HCT116 (cell line): ENCODE results near the gene AIMP1. TPM values are rescaled to one million over a fixed set of nuclear protein-coding genes. Genes with fewer than 3 reads are reported as not detected.

ENCODE experiments used
- ATAC-seq: fragments of 200-7000 bp; cut with Tn5 transposase; 2 replicates; pipeline ENCODE4 v1.9.1; 2020; ENCODE audit warnings: mild to moderate bottlenecking, moderate library complexity
- BruUV-seq: library from RNA; stranded (reverse); fragments of 400-500 nt; replicated peaks from 2 replicates; lab custom pipeline; 2021; lab: Mats Ljungman, UMichigan
- CTCF ChIA-PET: fragments of 300-600 bp; sonication (Branson Sonifier 250); formaldehyde crosslinking; loops from one replicate; lab custom pipeline; 2021; ENCODE audit warnings: antibody characterized with exemption; lab: Charles Lee
- POLR2A ChIA-PET: fragments of 300-600, 350-600 bp; sonication (Branson Sonifier 250); formaldehyde crosslinking; loops from one replicate; lab custom pipeline; 2021; ENCODE audit warnings: antibody characterized with exemption; lab: Charles Lee
- RAD21 ChIA-PET, 2 experiments: fragments of 300-600 bp; sonication (Branson Sonifier 250); formaldehyde crosslinking; loops; one replicate each; lab custom pipeline; 2023; ENCODE audit warnings: low total read pairs in 2 of 2; ENCODE audit not compliant: uncharacterized antibody in 2 of 2, unreplicated experiment in 2 of 2, low non-redundant PET in 1 of 2; lab: Charles Lee
- DNase-seq: peaks from one replicate; pipeline ENCODE4 v3.0.0-alpha.2; 2010; ENCODE audit warnings: low read depth, low spot score
- H2AFZ ChIP-seq: fragments of 200-600 bp; shearing (Covaris generic), sonication (generic); 2 replicates; pipeline ENCODE4 v1.6.1; 2017; ENCODE audit warnings: low read depth, mixed run types, mixed read lengths, antibody characterized with exemption, low read length; ENCODE audit not compliant: poor library complexity, severe bottlenecking
- H3K27ac ChIP-seq: 2 replicates; pipeline ENCODE4 v1.5.1; 2012; ENCODE audit warnings: low read depth, low read length
- H3K27me3 ChIP-seq: fragments of 200-600 bp; sonication (generic); 2 replicates; pipeline ENCODE4 v1.6.1; 2016; ENCODE audit warnings: mixed run types, low read length, mixed read lengths; ENCODE audit not compliant: insufficient read depth
- H3K36me3 ChIP-seq, 2 experiments: fragments of 200-500 bp in 1 of 2; fragments of 200-600 bp in 1 of 2; sonication (Bioruptor generic) in 1 of 2; sonication (generic) in 1 of 2; 2 replicates each; pipeline versions ENCODE4 v1.5.1 to v1.6.1; 2014 to 2016; ENCODE audit warnings: low read length in 2 of 2, inconsistent platforms in 1 of 2, mixed read lengths in 1 of 2, mixed run types in 1 of 2; ENCODE audit not compliant: insufficient read depth in 2 of 2, control insufficient read depth in 1 of 2
- H3K4me1 ChIP-seq, 2 experiments: fragments of 200-600 bp in 1 of 2; sonication (generic) in 1 of 2; 2 replicates each; pipeline versions ENCODE4 v1.5.1 to v1.6.1; 2012 to 2017; ENCODE audit warnings: low read length in 2 of 2, inconsistent platforms in 1 of 2, mild to moderate bottlenecking in 1 of 2, mixed read lengths in 1 of 2, mixed run types in 1 of 2, moderate library complexity in 1 of 2; ENCODE audit not compliant: insufficient read depth in 2 of 2, control insufficient read depth in 1 of 2
- H3K4me2 ChIP-seq: fragments of 200-600 bp; sonication (generic); 2 replicates; pipeline ENCODE4 v1.6.1; 2017; ENCODE audit warnings: mixed run types, low read length, mixed read lengths
- H3K4me3 ChIP-seq, 2 experiments: fragments of 200-600 bp in 1 of 2; sonication (generic) in 1 of 2; replicated peaks in 1 of 2; 2 replicates each; pipeline ENCODE4 v1.5.1; 2011 to 2016; ENCODE audit warnings: low read length in 2 of 2, control low read depth in 1 of 2, low read depth in 1 of 2, mild to moderate bottlenecking in 1 of 2, mixed read lengths in 1 of 2, mixed run types in 1 of 2
- H3K79me2 ChIP-seq: fragments of 200-600 bp; sonication (generic); 2 replicates; pipeline ENCODE4 v1.6.1; 2017; ENCODE audit warnings: mild to moderate bottlenecking, mixed run types, low read length, moderate library complexity, mixed read lengths; ENCODE audit not compliant: insufficient read depth
- H3K9ac ChIP-seq: fragments of 200-600 bp; sonication (generic); 2 replicates; pipeline ENCODE4 v1.6.1; 2016; ENCODE audit warnings: low read length, mixed read lengths
- H3K9me2 ChIP-seq: fragments of 200-600 bp; sonication (generic), shearing (Covaris generic); 2 replicates; pipeline ENCODE4 v1.6.1; 2017; ENCODE audit warnings: mixed run types, mild to moderate bottlenecking, moderate library complexity; ENCODE audit not compliant: insufficient read depth
- H3K9me3 ChIP-seq, 2 experiments: fragments of 200-500 bp in 1 of 2; fragments of 200-600 bp in 1 of 2; sonication (Bioruptor generic) in 1 of 2; sonication (generic) in 1 of 2; 2 replicates each; pipeline ENCODE4 v1.6.1; 2014 to 2017; ENCODE audit warnings: low read length in 2 of 2, mixed read lengths in 2 of 2, inconsistent platforms in 1 of 2, low read depth in 1 of 2, mild to moderate bottlenecking in 1 of 2, mixed run types in 1 of 2, moderate library complexity in 1 of 2; ENCODE audit not compliant: control insufficient read depth in 1 of 2, insufficient read depth in 1 of 2
- H4K20me1 ChIP-seq: fragments of 200-600 bp; sonication (generic), shearing (Covaris generic); 2 replicates; pipeline ENCODE4 v1.6.1; 2017; ENCODE audit warnings: mixed run types, mild to moderate bottlenecking, moderate library complexity; ENCODE audit not compliant: insufficient read depth
- CBX3 ChIP-seq: IDR thresholded peaks from 2 replicates; pipeline ENCODE4 v1.6.1; 2012; ENCODE audit warnings: low read depth
- CEBPB ChIP-seq: IDR thresholded peaks from 2 replicates; pipeline ENCODE4 v1.6.1; 2012; ENCODE audit warnings: low read depth
- EGR1 ChIP-seq: IDR thresholded peaks from 2 replicates; pipeline ENCODE4 v1.6.1; 2012; ENCODE audit warnings: low read depth
- ELF1 ChIP-seq: IDR thresholded peaks from 2 replicates; pipeline ENCODE4 v1.6.1; 2012; ENCODE audit warnings: low read depth, borderline replicate concordance
- EZH2 ChIP-seq: fragments of 200-600 bp; sonication (generic); IDR thresholded peaks from 2 replicates; pipeline ENCODE4 v1.6.1; 2017; ENCODE audit warnings: antibody characterized with exemption, mixed run types
- FOSL1 ChIP-seq: IDR thresholded peaks from 2 replicates; pipeline ENCODE4 v1.6.1; 2012; ENCODE audit warnings: low read depth
- JUND ChIP-seq: IDR thresholded peaks from 2 replicates; pipeline ENCODE4 v1.6.1; 2012
- POLR2A ChIP-seq: IDR thresholded peaks from 2 replicates; pipeline ENCODE4 v1.7.0; 2011; ENCODE audit warnings: borderline replicate concordance; ENCODE audit not compliant: insufficient read depth, insufficient read length; ENCODE audit errors: extremely low read depth
- RAD21 ChIP-seq: IDR thresholded peaks from 2 replicates; pipeline ENCODE4 v1.6.1; 2012; ENCODE audit warnings: low read depth, mild to moderate bottlenecking
- SIN3A ChIP-seq: IDR thresholded peaks from 2 replicates; pipeline ENCODE4 v1.6.1; 2012; ENCODE audit warnings: low read depth
- SP1 ChIP-seq: IDR thresholded peaks from 2 replicates; pipeline ENCODE4 v1.6.1; 2012; ENCODE audit warnings: low read depth
- SRF ChIP-seq: IDR thresholded peaks from 2 replicates; pipeline ENCODE4 v1.6.1; 2012; ENCODE audit warnings: low read depth
- TCF7L2 ChIP-seq: IDR thresholded peaks from 2 replicates; pipeline ENCODE4 v1.7.0; 2011; ENCODE audit warnings: borderline replicate concordance, inconsistent platforms; ENCODE audit not compliant: insufficient read depth, insufficient read length; ENCODE audit errors: extremely low read depth
- YY1 ChIP-seq: IDR thresholded peaks from 2 replicates; pipeline ENCODE4 v1.6.1; 2011; ENCODE audit warnings: low read length, low read depth, moderate library complexity, mild to moderate bottlenecking; ENCODE audit not compliant: insufficient replicate concordance; ENCODE audit errors: extremely low read depth
- intact Hi-C: fragments of 100-400 bp; cut with micrococcal nuclease; formaldehyde crosslinking; loops from 2 replicates; pipeline ENCODE4 v1.10.0; 2022
- total RNA-seq: library from RNA; stranded (reverse); gene quantifications from one replicate; pipeline ENCODE4 v1.2.1, GENCODE V29; 2021; ENCODE audit not compliant: unreplicated experiment
- TF ChIP-seq, protein P1 (sequence below): IDR thresholded peaks from 2 replicates; pipeline ENCODE4 v1.6.1; 2012; ENCODE audit warnings: low read depth
- TF ChIP-seq, protein P2 (sequence below): IDR thresholded peaks from 2 replicates; pipeline ENCODE4 v1.6.1; 2012

AIMP1 gene
- total RNA-seq, 1 experiment from 2014 or later: 67.4 TPM

- no peak for TF ChIP-seq RAD21
- TF ChIP-seq YY1: no peak
- no peak for TF ChIP-seq ELF1
These were observed 14.8 kb upstream of the AIMP1 start (continued) for GRCh38 chr4:106301393-106302061.

DNA sequence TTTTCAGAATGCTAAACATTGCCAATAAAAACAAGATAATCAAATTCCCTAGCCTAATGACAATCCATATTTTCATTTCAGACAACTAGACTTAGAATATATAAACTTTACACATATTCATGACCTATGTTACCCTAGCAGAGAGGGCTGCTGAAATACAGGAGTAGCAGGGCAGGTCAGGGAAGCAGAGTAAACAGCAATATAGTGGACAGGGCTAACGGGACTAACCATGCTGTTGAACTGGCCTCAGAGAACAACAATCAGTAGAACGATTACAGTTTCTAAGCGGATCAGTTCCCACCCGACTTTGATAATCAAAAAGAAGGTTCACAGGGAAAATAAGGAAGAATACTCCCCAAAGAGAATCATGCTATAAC is 14.3 kb upstream of the AIMP1 start:
- H3K4me3 ChIP-seq: no peak overlapping the region
- H3K36me3 ChIP-seq: no peaks in the 10 kb centered on the region
- no peaks in the 10 kb centered on the region for H3K9me3 ChIP-seq
- intact Hi-C loops: no loop called here
- no peak overlapping the region for H3K9ac ChIP-seq
- no peaks in the 10 kb centered on the region for H3K4me1 ChIP-seq
- RAD21 ChIA-PET: no interaction called here
- no peaks in the 10 kb centered on the region; the same call in 1 of the 2 replicates for H3K79me2 ChIP-seq
- no peaks in the 10 kb centered on the region for H4K20me1 ChIP-seq
- no peaks in the 10 kb centered on the region for H3K27me3 ChIP-seq
- H3K27ac ChIP-seq: no peak overlapping the region
- no peaks in the 10 kb centered on the region for H3K9me2 ChIP-seq
- DNase-seq (no peak), ATAC-seq (no peak)
- TF ChIP-seq SRF: no peak
- CTCF ChIA-PET: no interaction called here
- H3K4me2 ChIP-seq: no peak overlapping the region
- POLR2A ChIA-PET: no interaction called here
- H2AFZ ChIP-seq: no peak overlapping the region
- BruUV-seq: no TSS peak

- Histone ChIP-seq H3K27ac (no peak overlapping the region), H3K27me3 (no peaks in the 10 kb centered on the region), H3K4me3 (no peak overlapping the region), H3K4me1 (no peaks in the 10 kb centered on the region), H3K79me2 (no peaks in the 10 kb centered on the region; the same call in 1 of the 2 replicates), H3K4me2 (no peak overlapping the region), H3K9me3 (no peaks in the 10 kb centered on the region), H2AFZ (no peak overlapping the region), H3K36me3 (no peaks in the 10 kb centered on the region), H3K9me2 (no peaks in the 10 kb centered on the region), H4K20me1 (no peaks in the 10 kb centered on the region), H3K9ac (no peak overlapping the region)
- POLR2A ChIA-PET: interaction anchor here (2.2 kb wide), 1 partner anchor 12 kb away, joined by 5 read pairs; the partner anchor contains the start of genes AIMP1 and TBCK
- CTCF ChIA-PET: no interaction called here
- RAD21 ChIA-PET: no interaction called here
- intact Hi-C loops: no loop called here
- no peak for ATAC-seq
- DNase-seq: no peak
- no TSS peak for BruUV-seq
- no peak for TF ChIP-seq POLR2A
- no peak for TF ChIP-seq JUND
- no peak for TF ChIP-seq EZH2
- TF ChIP-seq FOSL1: no peak
- TF ChIP-seq ELF1: no peak
- TF ChIP-seq CBX3: no peak
- no peak for TF ChIP-seq EGR1
- TF ChIP-seq YY1: no peak
- TF ChIP-seq TCF7L2: no peak
- TF ChIP-seq CEBPB: no peak
- TF ChIP-seq, protein P1, sequence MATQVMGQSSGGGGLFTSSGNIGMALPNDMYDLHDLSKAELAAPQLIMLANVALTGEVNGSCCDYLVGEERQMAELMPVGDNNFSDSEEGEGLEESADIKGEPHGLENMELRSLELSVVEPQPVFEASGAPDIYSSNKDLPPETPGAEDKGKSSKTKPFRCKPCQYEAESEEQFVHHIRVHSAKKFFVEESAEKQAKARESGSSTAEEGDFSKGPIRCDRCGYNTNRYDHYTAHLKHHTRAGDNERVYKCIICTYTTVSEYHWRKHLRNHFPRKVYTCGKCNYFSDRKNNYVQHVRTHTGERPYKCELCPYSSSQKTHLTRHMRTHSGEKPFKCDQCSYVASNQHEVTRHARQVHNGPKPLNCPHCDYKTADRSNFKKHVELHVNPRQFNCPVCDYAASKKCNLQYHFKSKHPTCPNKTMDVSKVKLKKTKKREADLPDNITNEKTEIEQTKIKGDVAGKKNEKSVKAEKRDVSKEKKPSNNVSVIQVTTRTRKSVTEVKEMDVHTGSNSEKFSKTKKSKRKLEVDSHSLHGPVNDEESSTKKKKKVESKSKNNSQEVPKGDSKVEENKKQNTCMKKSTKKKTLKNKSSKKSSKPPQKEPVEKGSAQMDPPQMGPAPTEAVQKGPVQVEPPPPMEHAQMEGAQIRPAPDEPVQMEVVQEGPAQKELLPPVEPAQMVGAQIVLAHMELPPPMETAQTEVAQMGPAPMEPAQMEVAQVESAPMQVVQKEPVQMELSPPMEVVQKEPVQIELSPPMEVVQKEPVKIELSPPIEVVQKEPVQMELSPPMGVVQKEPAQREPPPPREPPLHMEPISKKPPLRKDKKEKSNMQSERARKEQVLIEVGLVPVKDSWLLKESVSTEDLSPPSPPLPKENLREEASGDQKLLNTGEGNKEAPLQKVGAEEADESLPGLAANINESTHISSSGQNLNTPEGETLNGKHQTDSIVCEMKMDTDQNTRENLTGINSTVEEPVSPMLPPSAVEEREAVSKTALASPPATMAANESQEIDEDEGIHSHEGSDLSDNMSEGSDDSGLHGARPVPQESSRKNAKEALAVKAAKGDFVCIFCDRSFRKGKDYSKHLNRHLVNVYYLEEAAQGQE: no peak
- TF ChIP-seq, protein P2, sequence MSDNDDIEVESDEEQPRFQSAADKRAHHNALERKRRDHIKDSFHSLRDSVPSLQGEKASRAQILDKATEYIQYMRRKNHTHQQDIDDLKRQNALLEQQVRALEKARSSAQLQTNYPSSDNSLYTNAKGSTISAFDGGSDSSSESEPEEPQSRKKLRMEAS: no peak
- TF ChIP-seq SP1: no peak
- no peak for TF ChIP-seq SIN3A
These were observed 12.6 kb upstream of the AIMP1 start for GRCh38 chr4:106303548-106304281.
